Middle frontal gyrus (tissue), 1 donor: ENCODE results near the gene C16orf86.
A peak's percentile ranks its signal among the peaks of the same experiment; 100 is the strongest.

ENCODE experiments used
- DNase-seq: peaks from one replicate; pipeline ENCODE4 v3.0.0-alpha.2; 2015; ENCODE audit warnings: low spot score; ENCODE audit errors: extremely low spot score

Gene C16orf86

DNA sequence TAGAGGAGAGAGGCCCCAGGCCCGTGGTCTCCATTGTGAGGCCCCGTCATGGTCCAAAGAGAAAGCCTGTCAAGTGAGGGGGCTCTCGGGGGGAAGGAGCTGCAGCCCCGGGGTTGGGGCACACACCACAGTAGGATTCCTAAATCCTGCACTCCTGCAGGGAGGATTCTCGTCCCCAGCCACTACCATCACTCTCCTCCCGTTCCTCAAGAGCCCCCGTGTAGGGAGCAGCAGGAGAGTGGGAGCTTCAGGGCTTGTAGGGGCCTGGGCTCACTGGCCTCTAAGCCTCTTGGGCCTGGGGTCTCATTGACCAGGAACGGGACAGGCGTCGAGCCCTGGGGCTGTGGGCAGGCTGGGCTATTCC lies 821 bp downstream of the C16orf86 start:
- no peak for DNase-seq

DNA sequence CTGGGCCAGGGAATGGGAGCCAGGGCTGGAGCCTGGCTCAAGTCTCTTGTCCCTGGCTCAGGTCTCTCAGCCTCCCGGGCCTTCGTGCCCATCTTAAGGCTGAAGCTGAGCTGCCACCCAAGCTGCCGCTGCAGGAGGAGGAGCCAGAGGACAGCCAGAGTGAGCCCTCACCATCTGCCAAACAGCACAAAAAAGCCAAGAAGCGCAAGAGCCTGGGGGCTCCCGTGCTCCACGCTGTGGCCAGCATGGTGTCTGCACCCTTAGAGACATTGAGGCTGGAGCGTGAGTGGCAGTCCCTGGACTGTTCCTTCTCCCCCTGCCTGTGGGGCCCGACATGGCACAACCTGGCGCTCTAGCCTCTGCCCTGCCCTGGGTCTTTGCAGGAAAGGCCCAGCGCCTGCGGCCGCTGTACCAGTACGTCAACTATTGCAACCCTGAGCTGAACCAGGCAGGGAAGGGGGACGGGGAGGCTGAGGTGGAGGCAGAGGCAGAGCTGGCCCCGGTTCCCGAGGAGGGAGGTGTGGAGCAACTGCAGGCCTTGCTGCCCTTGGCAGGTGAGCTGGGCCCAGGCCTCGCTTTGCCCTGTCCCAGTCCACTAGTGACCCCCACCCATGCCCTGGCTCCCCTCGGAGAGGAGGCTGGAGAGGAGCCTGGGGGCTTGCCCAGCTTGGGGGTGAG lies 1.3 kb downstream of the C16orf86 start:
- DNase-seq = peak; percentile 68

DNA sequence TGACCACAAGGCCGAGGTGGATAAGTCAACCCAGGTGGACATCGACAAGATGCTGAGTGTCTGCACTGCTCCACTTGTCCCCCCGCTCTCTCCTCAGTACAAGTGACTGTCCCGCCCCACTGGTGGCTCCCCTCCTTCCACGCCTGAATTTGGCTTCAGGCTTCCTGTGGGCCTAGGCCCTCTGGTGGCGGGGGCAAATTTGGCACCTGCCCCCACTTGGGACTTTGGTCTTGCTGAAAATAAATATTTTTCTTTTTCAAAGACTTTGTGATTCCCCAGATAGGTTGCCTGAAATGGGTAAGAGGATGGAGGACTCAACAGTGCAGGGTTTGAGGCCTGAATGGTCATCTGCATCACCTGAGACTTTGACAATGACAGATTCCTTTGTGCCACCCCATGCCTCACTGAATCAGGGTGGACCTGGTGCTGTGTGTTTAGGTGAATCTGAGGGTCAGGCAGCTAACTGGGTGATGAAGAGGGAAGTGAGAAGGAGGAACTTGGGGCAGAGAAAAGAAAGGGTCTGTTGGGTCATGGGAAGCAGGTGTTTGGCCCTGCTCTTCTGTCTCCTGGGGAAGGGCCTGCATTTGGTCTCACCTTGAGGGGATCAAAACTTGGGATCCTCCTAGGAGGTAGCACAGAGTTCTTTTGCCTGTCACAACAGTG lies 2.0 kb downstream of the C16orf86 start:
- no peak for DNase-seq

DNA sequence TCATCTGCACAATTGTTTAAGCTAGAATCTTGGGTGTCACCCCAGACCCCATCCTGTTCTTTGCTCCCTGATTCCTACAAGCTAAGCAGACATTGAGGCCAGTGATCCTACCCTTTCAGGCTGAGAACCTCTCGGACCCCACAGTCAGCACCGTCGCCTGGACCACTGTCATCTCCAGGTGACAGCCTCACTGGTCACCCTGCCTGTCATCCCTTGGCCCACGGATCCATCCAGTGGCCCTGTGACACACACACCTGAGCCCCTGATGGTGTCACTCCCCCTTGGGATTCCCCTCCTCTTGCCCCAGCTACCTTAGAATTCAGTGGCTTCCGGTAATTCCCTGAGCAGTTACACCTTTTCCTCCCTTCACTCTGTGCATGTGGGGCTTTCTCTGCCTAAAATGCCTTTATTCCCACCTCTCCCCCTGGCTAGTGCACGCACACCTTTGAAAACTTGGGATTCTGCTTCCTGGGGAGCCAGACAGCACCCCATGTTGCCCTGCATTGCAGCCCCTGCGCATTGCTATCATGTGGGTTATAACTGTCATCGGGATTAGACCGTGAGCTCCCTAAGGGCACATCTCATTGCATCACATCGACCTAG lies 3.0 kb downstream of the C16orf86 start:
- no peak for DNase-seq

DNA sequence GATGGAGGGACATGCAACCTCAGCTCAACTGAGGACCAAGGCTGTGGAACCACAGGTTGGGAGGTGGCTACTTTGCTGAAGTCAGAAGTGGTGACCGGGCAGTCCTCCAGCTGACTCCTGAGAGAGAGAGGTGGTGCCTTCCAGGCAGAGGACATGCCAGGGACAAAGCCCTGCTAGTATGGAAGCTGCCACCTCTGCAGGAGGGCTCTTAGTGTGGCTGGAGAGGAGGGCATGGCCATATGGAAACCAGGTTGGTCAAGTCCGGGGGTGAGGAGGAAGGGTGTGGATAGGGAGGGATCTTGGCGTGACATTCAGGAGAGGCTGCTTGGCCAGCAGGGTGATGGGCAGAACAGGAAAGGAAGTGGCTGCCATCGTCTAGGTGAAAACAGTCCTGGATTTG lies 5.7 kb downstream of the C16orf86 start:
- DNase-seq = no peak

DNA sequence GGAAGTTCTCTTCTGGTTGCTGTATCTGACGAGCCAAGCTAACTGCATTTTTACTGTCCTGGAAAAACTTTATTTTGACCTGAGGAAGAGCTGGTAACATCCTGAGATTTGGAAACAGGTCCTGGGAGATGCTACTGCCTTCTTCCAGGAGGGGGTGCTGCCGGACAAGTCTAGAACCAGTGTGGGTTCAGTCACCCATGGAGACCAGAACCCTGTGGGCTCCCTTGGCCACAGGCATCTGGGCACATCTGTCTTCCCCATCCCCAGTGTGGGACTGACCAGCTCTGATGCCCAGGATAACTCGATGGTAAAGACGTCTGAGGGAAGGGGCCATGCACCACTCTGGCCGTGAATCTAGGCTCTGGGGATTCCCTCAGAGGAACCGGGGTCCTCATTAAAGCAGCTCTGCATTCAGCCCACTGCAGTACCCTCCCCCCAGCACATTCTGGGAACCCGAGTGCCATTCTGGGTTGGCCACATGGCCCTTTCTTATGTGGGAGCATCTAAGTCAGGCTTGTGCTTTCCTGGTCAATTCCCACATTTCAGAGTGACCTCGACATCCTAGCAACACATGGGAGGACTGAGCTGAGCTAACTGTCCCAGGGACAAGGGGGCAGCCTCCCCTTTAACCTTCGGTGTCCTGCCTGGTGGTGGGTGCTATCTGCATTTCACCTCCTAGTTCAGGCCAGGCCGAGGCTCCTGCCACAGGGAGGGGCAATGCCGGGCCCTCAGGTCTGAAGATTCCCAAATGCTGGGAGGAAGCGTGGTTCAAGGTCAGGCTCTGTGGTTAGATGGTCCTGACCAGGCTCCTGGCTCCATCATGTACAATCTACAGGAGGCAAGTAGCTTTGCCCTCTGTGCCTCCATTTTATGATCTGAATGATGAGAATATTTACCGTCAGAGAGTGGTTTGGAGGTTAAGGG lies 6.4 kb downstream of the C16orf86 start:
- DNase-seq = no peak

DNA sequence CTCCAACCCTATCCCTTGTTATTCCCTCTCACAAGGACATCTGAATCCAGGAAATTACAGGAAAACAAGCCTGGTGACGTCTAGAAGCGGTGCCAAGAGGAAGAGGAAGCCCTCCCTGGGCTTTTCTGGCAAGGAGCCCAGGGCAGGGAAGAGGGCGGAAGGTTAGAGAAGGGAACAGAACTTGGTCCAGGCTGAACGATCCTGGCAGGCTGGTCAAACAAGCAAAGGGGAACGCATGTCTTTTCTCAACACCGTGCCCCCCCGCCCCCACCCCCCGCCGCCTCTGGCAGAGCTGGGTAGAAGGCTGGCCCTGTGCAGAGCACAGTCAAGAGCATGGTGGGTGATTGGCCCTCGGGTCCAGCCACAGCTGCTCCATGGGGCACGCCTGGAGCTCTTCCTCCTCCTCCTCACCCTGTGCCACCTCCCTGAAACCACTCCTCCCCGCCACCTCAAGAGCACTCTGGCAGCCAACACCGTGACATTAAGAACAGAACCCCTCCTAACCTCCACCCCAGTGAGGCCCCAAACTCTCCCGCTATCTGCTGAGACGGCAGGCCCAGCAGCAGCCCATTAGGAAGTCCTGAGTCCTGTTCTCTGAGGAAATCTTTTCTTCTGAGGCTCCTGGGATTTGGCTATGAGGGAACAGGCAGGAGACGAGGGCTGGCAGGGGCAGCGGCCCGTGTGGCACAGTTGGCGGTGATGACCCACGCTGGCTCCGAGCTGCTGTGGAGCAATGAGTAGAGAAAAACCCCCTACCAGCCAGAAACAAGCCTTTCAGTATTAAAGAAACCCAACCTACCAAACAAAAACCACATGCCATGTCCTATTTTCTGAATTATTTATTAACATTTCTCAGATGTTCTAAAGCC lies 7.3 kb downstream of the C16orf86 start:
- DNase-seq = no peak

DNA sequence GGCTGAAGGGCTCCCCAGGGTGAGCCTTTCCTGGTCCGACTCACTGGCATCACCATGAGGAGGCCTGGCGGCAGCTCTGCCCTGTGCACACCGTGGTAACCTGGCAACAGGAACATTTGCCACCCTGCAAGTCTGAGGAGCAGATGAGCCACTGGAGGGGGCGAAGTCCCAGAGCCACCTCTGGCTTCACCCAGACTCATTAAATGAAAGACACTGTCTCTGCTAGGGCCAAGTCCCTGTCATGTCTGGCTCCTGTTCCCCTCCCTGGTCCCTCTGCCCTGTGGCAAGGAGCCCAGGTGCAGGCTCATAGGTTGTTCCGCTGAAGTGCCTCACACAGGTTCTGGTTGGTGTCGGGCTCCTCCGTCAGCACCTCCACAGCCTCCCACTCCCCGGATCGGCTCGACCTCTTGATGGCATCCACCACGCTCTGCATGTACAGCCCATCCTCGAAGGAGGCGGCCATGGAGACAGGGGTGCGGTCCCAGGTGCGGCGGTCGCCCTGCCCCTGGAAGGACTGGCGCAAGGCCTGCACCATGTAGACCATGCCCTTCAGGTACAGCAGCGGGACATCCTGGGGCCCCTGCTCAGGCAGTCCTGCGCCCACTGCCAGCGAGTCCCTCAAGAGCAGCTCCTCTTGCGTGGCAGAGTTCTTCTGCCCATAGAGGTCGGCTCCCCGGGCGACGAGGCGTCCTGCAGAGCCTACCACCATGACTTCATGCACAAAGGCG lies 8.4 kb downstream of the C16orf86 start:
- no peak for DNase-seq

DNA sequence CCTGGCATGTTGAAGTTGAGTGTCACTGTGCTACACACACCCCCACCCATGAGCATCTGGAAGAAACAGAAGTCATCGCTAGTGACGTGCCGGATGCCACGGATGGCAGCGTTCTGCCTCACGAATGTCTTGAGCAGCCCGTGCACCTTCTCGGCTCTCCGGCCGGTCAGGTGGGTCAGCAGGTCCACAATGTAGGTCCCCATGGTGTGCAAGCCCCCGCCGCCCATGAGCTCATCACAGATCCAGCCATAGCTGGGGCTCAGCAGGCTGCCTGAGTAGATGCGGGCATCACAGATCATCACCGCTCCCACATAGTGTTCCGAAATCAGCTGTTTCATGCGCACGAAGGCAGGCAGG lies 8.9 kb downstream of the C16orf86 start:
- DNase-seq = no peak

DNA sequence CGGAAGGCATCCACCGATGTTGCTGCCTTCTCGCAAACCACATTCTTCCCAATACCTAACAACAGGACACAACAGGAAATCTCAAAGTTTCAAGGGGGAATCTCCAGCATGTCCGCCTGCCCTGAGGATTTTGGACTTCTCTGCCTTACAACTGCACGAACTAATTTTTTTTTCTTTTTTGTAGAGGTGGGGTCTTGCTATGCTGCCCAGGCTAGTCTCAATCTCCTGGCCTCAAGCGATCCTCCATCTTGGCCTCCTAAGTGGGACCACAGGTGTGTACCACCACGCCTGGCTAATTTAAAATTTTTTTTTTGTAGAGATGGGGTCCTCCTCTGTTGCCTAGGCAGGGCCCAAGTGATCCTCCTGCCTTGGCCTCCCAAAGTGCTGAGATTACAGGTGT lies 9.4 kb downstream of the C16orf86 start:
- no peak for DNase-seq

DNA sequence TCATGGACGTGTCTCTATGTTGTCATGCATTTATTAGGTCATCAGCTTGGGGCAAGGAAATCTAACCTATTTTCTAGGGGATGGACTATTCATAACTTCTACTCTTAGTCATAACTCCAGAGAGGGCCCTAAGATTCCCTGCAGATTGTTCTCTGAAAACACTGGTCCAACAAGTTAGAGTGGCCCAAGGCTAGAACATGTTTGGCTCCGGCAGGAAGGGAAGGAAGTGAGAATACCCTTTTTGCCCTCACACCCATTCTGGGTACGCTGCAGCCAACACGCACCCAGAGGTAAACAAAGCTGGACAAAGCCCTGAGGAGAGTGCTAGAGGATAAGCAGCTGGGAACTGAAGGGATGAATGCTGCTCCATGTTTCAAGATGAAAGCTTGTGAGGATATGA lies 9.9 kb downstream of the C16orf86 start:
- no peak for DNase-seq

DNA sequence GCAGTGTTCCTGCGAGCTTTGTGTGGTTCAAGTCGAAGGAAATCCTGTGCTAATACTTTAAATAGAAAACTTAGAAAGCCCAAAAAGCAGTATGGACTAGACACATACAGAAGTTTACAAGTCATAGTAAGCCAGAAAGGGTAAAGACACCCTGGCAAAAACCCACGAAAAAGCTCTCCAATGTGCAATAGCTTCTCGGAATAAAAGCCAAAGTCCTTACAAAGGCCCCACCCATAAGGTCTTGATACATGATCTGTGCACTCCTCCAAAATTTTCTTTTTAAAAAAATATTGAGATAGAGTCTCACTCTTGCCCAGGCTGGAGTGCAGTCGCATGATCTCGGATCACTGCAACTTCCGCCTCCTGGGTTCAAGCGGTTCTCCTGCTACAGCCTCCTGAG lies 10.3 kb downstream of the C16orf86 start:
- DNase-seq = no peak

DNA sequence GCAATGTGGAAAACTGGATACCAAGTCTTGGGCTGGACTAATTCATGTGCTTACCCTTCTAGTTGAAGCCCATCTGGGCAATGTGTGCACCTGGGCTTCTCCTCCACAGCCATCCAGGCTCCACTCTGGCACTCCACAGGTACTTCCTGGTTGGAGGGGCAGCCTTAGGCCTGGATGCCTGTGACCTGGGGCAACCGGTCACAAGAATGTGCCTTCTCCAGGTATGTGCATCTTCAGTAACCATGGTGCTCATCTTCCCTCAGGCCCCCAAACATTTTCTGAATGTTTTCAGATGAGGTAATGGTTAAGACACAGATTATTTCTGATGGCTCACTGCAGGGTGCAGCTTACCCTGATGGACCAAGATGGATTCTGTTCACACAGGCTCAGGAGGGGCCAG lies 11.1 kb downstream of the C16orf86 start:
- no peak for DNase-seq

DNA sequence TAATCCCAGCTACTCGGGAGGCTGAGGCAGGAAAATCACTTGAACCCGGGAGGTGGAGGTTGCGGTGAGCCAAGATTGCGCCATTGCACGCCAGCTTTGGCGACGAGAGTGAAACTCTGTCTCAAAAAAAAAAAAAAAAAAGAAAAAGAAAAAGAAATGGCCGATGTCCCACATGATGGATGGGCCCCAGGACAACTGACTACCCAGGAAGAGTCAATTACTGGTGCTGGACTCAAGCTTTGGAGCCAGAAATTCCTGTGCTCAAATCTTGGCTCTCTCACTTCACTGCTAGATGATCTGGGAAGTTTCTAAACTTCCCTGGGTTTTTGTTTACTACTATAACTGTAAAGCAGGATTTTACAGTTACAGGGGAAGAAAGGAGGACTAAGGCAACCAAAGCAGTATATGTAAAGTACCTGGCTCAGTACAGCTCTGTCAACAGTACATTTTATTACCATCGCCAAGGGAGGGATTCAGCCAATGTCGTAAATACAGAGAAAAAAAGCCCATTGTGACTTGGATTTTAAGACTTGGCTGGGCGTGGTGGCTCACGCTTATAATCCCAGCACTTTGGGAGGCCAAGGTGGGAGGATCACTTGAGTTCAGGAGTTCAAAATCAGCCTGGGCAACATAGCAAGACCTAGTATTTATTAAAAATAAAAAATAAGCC lies 11.9 kb downstream of the C16orf86 start:
- no peak for DNase-seq

DNA sequence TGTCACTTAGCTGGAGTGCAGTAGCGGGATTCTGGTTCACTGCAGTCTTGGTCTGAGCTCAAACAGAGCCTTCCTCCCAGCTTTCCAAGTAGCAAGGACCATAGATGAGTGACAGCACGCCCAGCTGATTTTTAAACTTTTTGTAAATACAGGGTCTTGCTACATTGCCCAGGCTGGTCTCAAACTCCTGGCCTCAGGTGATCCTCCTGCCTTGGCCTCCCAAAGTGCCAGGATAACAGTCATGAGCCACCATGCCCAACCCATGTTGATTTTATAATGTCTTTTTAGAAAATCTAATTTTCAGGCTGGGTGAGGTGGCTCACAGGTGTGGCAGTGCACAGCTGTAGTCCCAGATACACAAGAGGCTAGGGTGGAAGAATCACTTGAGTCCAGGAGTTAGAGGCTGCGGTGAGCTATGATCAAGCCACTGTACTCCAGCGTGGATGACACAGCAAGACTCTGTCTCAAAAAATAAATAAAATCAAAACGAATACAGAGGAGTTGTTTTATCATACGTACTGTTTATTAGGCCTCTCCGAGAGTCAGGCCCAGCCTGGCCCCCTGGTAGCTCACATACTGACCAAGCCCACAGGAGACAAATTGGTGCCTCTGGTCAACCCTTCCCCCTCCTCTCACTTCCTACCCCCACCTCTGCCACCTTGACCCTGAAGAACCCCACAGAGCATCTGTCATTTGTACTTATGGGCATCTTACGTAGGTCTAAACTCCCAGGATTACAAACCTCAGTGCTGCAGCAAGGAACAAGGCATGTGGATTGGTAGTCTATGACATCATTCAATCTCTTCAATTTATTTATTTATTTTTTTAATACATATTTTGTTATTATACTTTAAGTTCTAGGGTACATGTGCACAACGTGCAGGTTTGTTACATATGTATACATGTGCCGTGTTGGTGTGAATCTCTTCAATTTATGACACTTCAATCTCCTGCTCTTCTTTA lies 13.6 kb downstream of the C16orf86 start:
- no peak for DNase-seq

DNA sequence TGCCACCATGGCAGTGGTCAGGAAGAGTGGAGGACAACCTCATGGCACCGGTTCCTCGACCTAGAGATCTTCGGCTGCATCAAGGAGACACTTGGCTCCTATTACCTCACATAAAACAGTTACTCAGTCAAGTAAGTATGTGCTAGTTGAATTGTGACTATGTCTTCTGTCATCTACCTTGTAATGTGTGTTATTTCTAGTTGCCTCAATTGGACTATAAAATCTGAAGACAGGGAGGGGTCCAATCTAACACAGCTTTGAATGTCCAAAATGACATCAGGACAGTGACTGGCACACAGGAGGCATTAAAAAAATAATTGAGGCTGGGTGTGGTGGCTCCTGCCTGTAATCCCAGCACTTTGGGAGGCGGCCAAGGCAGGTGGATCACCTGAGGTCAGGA lies 17.2 kb downstream of the C16orf86 start:
- DNase-seq = no peak

DNA sequence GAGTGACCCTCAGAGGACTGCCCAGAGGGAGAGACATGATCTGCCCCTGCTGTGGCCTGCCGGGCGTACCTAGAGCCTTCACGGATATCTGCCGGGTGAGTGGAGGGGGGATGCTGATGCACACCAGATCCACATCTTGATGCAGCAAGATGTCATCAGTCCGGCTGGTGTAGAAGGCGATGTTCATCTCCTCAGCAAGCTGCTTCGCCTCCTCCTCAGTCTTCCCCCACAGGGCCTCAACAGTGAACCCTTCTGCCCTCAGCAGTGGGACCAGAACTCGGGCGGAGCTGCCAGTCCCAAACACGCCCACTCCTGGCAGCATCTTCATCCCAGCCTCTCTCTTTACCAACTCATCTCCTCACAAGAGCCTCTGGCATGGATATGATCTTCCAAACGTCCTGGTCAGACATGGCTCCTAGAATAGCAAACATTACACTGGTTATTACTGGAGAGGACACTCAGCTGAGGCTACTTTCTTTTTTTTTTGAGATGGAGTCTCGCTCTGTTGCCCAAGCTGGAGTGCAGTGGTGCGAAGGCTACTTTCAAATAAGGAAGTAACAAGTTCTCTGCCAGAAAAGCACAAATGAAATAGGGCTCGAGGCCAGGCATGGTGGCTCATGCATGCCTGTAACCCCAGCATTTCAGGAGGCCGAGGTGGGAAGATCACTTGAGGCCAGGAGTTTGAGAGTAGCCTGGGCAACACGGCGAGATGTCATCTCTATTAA lies 18.9 kb downstream of the C16orf86 start:
- no peak for DNase-seq
